NT2/D1 (cell line): ENCODE data around the gene WDR88.

Experiments used
- DNase-seq: peaks from one replicate; pipeline ENCODE4 v3.0.0-alpha.2; 2011; ENCODE audit warnings: low read depth, low spot score
- H3K27me3 ChIP-seq: 2 replicates; pipeline ENCODE4 v1.6.0; 2011; ENCODE audit warnings: mild to moderate bottlenecking; ENCODE audit not compliant: insufficient read length, insufficient read depth
- H3K36me3 ChIP-seq: 2 replicates; pipeline ENCODE4 v1.6.1; 2011; ENCODE audit warnings: mild to moderate bottlenecking, low read length, mixed read lengths; ENCODE audit not compliant: insufficient read depth, insufficient read length
- H3K4me1 ChIP-seq: 2 replicates; pipeline ENCODE4 v1.5.1; 2011; ENCODE audit not compliant: insufficient read depth, insufficient read length
- H3K4me3 ChIP-seq: 2 replicates; pipeline ENCODE4 v1.5.1; 2011; ENCODE audit warnings: low read depth; ENCODE audit not compliant: insufficient read length
- H3K9ac ChIP-seq: 2 replicates; pipeline ENCODE4 v1.6.0; 2011; ENCODE audit warnings: low read depth; ENCODE audit not compliant: insufficient read length
- H3K9me3 ChIP-seq: 2 replicates; pipeline ENCODE4 v1.5.1; 2011; ENCODE audit warnings: mild to moderate bottlenecking, low read length; ENCODE audit not compliant: insufficient read depth
- SUZ12 ChIP-seq: IDR thresholded peaks from 2 replicates; pipeline ENCODE4 v1.6.1; 2011; ENCODE audit not compliant: insufficient read length, insufficient read depth; ENCODE audit errors: extremely low read depth
- YY1 ChIP-seq: IDR thresholded peaks from 2 replicates; pipeline ENCODE4 v1.6.1; 2011; ENCODE audit not compliant: insufficient read length, insufficient read depth
- ZNF274 ChIP-seq: IDR thresholded peaks from 2 replicates; pipeline ENCODE4 v1.6.1; 2011; ENCODE audit warnings: mild to moderate bottlenecking, low read depth, low read length

Gene WDR88, protein sequence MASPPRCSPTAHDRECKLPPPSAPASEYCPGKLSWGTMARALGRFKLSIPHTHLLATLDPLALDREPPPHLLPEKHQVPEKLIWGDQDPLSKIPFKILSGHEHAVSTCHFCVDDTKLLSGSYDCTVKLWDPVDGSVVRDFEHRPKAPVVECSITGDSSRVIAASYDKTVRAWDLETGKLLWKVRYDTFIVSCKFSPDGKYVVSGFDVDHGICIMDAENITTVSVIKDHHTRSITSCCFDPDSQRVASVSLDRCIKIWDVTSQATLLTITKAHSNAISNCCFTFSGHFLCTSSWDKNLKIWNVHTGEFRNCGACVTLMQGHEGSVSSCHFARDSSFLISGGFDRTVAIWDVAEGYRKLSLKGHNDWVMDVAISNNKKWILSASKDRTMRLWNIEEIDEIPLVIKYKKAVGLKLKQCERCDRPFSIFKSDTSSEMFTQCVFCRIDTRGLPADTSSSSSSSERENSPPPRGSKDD

DNA sequence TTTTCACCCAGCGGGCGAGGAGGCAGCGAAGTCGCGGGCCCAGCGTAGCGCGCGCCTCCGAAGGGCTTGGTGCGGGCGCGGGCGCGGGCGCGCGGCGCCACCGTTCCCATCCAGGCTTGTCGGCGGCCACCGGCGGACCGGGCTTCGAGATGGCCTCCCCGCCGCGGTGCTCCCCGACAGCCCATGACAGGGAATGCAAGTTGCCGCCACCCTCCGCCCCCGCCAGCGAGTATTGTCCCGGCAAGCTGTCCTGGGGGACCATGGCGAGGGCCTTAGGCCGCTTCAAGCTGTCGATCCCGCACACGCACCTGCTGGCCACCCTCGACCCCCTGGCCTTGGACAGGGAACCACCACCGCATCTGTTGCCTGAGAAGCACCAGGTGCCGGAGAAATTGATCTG is at the start of gene WDR88:
Gene WDR88 (plus strand): TSS at position 94 of the 400 bp plus-strand sequence. CDS start 56 bp downstream, at position 150.
- Histone ChIP-seq H3K36me3 (peaks cover 18% of the 10 kb centered on the region), H3K9me3 (no peaks in the 10 kb centered on the region), H3K9ac (no peak within 1 kb of the TSS), H3K4me3 (no peak within 1 kb of the TSS), H3K27me3 (no peaks in the 10 kb centered on the region), H3K4me1 (peaks cover 5% of the 10 kb centered on the region)
- TF ChIP-seq ZNF274 (no peak), YY1 (no peak), SUZ12 (no peak)
- DNase-seq, result no peak

DNA sequence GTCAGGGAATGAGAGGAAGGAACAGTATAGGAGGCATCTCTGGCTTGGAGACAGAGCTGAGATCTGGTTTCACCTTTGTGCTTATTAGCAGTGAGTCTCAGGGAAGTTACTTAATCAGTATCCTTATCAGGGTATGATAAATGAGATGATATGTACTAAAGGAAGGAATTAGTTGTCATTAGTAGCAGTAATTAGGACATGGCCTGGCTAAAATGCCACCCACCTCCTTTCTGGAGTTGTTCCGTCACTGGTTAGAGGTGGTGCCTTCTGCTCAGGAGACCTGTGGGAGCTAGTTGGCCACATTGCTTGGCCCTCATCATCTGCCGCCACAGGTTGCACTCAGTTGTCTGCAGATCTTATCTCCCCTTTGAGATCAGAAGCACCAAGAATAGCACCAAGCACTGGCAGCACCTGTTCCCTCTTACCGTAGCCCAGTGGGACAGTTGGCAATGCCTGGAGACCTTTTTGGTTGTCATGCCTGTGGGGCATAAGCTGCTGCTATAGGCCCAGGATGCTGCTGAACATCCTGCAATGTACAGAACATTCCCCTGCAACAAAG is 46.3 kb upstream of the WDR88 start:
- DNase-seq, result no peak
- H3K4me3 ChIP-seq, result no peak overlapping the region
- H3K27me3 ChIP-seq, result no peaks in the 10 kb centered on the region
- H3K9ac ChIP-seq, result no peak overlapping the region
- peaks cover 1% of the 10 kb centered on the region for H3K4me1 ChIP-seq
- no peaks in the 10 kb centered on the region for H3K9me3 ChIP-seq
- H3K36me3 ChIP-seq, result peaks cover 31% of the 10 kb centered on the region
- TF ChIP-seq YY1, result no peak
- no peak for TF ChIP-seq ZNF274

DNA sequence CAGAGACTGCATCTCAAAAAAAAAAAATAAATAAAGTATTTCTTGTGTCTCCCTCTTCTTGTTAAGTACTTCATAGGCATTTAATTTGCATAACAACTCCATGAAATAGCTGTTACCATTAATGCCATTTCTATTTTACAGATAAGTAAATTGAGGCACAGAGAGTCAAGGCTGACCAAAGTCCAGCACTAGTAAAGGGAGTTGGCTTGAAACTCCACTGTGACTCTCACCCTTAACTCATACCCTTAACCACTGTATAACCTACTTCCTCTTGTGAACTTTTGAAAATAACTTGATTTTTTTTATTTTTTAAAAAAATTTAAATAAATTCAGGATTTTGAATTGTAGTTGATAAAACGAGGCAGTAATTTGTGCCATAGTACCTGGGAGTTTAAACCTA is 45.0 kb upstream of the WDR88 start:
- no peak for TF ChIP-seq ZNF274
- Histone ChIP-seq H3K36me3 (peaks cover 41% of the 10 kb centered on the region), H3K9ac (no peak overlapping the region), H3K9me3 (no peaks in the 10 kb centered on the region), H3K4me3 (no peak overlapping the region), H3K4me1 (no peaks in the 10 kb centered on the region), H3K27me3 (no peaks in the 10 kb centered on the region)
- DNase-seq, result no peak

DNA sequence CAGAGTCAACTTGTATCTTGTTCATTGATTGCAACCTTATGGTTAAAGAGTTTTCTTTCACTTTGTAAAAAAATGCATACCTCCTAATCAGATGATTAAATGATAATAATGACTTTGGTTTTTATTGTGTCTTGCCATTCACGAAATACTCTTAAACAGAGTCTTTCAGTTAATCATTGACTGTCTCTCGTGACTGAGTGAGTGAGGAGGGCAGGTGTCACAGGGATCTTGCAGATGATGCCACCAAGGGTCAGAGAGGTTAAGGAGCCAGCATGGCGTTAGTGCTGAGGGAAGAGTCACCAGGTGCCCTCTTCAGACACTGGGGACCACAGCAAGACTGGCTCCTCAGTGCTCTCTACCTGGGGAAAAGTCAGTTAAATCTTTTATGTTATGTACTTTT is 42.9 kb upstream of the WDR88 start:
- no peak for TF ChIP-seq YY1
- TF ChIP-seq SUZ12, result no peak
- no peak for TF ChIP-seq ZNF274
- Histone ChIP-seq H3K36me3 (peaks cover 54% of the 10 kb centered on the region), H3K27me3 (no peaks in the 10 kb centered on the region), H3K4me1 (no peaks in the 10 kb centered on the region), H3K9ac (no peak overlapping the region), H3K9me3 (no peaks in the 10 kb centered on the region), H3K4me3 (no peak overlapping the region)
- no peak for DNase-seq

DNA sequence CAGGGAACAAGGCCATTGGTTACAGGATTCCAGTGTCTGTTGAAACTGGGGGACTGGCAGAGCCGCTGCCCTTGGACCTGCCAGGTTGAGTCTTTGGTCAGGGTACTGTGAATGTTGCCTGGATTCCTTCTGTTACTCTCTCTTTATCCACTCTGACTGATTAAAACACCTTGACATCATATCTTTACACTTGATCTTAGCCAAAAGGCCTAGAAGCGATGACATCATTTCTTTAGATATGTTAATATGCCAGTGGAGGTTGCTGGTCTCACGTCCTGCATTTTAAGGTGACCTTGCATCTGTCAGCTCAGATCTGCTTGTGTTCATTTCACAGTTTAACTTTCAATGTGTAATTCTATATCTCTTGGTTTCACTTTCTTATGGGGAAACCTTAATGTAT is 41.7 kb upstream of the WDR88 start:
- Histone ChIP-seq H3K4me1 (no peaks in the 10 kb centered on the region), H3K9me3 (no peaks in the 10 kb centered on the region), H3K27me3 (no peaks in the 10 kb centered on the region), H3K9ac (peak overlapping the region; percentile 32), H3K4me3 (no peak overlapping the region), H3K36me3 (peaks cover 64% of the 10 kb centered on the region)
- TF ChIP-seq SUZ12 (no peak), YY1 (no peak), ZNF274 (no peak)
- DNase-seq, result no peak

DNA sequence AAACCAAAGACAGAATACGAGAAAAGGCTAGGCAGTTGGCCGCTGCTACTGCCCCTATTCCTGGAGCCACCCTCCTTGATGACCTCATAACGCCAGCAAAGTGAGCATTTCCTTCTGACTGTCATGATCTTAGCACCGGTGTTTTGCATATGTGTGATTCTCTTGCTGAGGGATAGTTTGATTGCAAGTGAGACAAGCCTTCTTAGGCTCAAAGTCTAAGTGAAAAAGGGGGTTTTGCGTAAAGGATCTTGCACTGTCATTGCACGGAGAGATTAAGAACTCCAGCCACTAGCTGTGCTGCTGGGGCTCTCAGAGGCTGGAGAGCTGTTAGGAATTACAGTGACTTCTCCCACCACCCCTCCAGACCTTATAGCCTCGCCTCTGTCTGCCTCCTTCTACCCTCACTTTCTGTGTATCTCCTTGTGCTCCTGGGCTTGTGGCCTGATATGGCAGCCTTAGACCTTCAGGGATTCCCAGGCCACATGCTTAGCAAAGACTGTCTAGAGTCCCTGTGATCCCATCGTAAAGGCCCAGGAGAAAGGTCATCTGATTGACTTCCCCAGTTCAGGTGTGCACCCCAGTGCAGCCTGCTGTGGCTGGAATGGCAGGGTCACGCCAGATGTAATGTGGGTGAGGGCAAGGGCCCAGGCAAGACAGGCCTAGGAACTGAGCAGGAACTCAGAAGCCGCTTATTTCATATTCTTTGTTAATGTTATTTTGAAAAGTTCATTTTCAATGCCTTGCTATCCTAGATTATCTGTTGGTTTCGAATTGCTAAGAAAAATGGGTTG is 38.3 kb upstream of the WDR88 start:
- no peak overlapping the region for H3K9ac ChIP-seq
- TF ChIP-seq YY1 (no peak), SUZ12 (no peak), ZNF274 (no peak)
- no peaks in the 10 kb centered on the region for H3K4me1 ChIP-seq
- DNase-seq, result no peak
- no peaks in the 10 kb centered on the region for H3K27me3 ChIP-seq
- H3K9me3 ChIP-seq, result no peaks in the 10 kb centered on the region
- H3K4me3 ChIP-seq, result no peak overlapping the region
- H3K36me3 ChIP-seq, result peaks cover 71% of the 10 kb centered on the region

DNA sequence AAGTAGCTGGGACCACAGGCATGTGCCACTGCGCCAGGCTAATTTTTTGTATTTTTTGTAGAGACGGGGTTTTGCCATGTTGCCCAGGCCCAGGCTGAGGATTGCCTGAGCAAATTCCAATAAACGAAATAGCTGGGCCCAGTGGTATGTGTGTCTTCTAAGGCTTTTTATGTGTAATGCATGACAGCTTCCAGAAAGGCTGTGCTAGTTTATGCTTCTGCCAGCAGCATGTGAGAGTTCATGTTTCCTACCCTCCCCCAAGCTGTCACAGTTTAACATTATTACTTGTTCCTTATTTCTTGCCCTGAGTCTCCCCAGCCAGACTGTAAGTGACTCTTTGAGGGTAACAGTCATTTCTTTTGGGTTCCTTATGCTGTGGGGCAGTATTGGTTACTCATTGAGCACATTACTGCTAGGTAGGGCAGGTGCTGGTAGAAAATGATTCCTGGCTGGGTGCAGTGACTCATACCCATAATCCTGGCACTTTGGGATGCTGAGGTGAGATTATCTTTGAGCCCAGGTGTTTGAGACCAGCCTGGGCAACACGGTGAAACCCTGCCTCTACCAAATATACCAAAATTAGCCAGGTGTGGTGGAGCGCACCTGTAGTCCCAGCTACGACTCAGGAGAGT is 37.4 kb upstream of the WDR88 start:
- TF ChIP-seq YY1 (no peak), ZNF274 (no peak), SUZ12 (no peak)
- no peaks in the 10 kb centered on the region for H3K4me1 ChIP-seq
- H3K9me3 ChIP-seq, result no peaks in the 10 kb centered on the region
- no peaks in the 10 kb centered on the region for H3K27me3 ChIP-seq
- no peak overlapping the region for H3K9ac ChIP-seq
- peaks cover 72% of the 10 kb centered on the region for H3K36me3 ChIP-seq
- DNase-seq, result no peak
- H3K4me3 ChIP-seq, result no peak overlapping the region
